Epithelial cell of esophagus (primary cell): Measurements from ENCODE around the gene SAMD5.
A peak's percentile ranks its signal among the peaks of the same experiment; 100 is the strongest.

Source experiments
- DNase-seq: peaks from one replicate; pipeline ENCODE4 v3.0.0; 2010; ENCODE audit warnings: low read depth
- H3K4me3 ChIP-seq: 2 replicates; pipeline ENCODE4 v1.5.1; 2011; ENCODE audit warnings: mild to moderate bottlenecking, low read length, control low read depth
- TF ChIP-seq, protein P1 (sequence below): IDR thresholded peaks from 2 replicates; pipeline ENCODE4 v1.5.1; 2011; ENCODE audit warnings: low read depth, mild to moderate bottlenecking, low read length, control low read depth, inconsistent platforms; ENCODE audit not compliant: insufficient read depth; ENCODE audit errors: missing control alignments

The SAMD5 gene

DNA sequence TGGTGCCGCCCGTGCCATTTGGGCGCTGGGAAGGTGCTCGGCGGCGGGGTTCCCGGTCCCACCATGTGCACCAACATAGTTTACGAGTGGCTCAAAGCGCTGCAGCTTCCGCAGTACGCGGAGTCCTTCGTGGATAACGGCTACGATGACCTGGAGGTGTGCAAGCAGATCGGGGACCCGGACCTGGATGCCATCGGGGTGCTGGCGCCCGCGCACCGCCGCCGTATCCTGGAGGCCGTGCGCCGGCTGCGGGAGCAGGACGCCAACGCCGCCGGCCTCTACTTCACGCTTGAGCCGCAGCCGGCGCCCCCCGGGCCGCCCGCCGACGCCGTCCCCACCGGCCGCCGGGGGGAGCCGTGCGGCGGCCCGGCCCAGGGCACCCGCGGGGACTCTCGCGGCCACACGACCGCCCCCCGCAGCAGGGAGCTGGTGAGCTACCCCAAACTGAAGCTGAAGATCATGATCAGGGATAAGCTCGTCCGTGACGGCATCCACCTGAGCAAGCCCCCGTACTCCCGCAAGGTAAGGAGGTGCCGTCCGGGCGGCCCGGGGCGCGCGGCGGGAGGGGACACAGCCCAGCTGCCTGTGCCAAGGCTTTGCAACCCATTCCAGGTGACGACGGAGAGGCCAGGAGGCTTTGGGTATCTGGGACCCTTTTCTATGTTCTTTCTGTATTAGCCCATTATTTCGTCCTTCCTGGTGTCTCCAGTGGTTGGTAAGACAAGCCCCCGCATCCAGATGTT, 547 bp downstream of the SAMD5 start:
- DNase-seq, result no peak
- TF ChIP-seq, protein P1, sequence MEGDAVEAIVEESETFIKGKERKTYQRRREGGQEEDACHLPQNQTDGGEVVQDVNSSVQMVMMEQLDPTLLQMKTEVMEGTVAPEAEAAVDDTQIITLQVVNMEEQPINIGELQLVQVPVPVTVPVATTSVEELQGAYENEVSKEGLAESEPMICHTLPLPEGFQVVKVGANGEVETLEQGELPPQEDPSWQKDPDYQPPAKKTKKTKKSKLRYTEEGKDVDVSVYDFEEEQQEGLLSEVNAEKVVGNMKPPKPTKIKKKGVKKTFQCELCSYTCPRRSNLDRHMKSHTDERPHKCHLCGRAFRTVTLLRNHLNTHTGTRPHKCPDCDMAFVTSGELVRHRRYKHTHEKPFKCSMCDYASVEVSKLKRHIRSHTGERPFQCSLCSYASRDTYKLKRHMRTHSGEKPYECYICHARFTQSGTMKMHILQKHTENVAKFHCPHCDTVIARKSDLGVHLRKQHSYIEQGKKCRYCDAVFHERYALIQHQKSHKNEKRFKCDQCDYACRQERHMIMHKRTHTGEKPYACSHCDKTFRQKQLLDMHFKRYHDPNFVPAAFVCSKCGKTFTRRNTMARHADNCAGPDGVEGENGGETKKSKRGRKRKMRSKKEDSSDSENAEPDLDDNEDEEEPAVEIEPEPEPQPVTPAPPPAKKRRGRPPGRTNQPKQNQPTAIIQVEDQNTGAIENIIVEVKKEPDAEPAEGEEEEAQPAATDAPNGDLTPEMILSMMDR, result no peak
- peak overlapping the region; percentile 40 for H3K4me3 ChIP-seq

GRCh38 chr6:147509891-147510290, 1.4 kb downstream of the SAMD5 start:
- no peak for DNase-seq
- TF ChIP-seq, protein P1, result no peak
- H3K4me3 ChIP-seq, result no peak overlapping the region

- TF ChIP-seq, protein P1, result no peak
- H3K4me3 ChIP-seq, result no peak overlapping the region
- DNase-seq, result peak; percentile 46
These were observed 2.6 kb downstream of the SAMD5 start for GRCh38 chr6:147510929-147511590.

GRCh38 chr6:147514831-147515230, 6.3 kb downstream of the SAMD5 start:
- no peak for DNase-seq
- no peak overlapping the region for H3K4me3 ChIP-seq
- TF ChIP-seq, protein P1, result no peak

- DNase-seq, result no peak
These were observed 6.8 kb downstream of the SAMD5 start for GRCh38 chr6:147515327-147515726.

DNA sequence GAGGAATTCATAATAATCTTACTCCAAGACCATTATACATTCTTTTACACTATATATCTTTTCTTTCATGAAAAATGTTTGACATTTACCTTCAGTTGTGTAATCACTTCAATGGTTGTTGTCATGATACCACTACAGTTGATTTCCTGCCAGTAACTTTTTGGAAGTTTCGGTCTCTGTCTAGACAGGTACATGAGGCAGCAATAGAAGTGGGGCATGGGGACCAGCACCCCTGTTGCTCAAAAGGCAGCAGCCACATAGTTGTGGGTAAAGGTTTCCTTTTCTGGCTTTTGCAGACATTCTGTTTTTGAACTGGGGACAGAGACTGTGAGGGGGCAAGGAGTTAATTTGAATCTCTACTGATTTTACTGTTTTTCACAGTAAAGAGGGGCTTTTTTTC, 14.1 kb downstream of the SAMD5 start:
- DNase-seq, result no peak
- no peak overlapping the region for H3K4me3 ChIP-seq
- TF ChIP-seq, protein P1, result no peak

More at GRCh38 chr6:147515327-147515726, 6.8 kb downstream of the SAMD5 start:
- H3K4me3 ChIP-seq, result no peak overlapping the region
- TF ChIP-seq, protein P1, result no peak

DNA sequence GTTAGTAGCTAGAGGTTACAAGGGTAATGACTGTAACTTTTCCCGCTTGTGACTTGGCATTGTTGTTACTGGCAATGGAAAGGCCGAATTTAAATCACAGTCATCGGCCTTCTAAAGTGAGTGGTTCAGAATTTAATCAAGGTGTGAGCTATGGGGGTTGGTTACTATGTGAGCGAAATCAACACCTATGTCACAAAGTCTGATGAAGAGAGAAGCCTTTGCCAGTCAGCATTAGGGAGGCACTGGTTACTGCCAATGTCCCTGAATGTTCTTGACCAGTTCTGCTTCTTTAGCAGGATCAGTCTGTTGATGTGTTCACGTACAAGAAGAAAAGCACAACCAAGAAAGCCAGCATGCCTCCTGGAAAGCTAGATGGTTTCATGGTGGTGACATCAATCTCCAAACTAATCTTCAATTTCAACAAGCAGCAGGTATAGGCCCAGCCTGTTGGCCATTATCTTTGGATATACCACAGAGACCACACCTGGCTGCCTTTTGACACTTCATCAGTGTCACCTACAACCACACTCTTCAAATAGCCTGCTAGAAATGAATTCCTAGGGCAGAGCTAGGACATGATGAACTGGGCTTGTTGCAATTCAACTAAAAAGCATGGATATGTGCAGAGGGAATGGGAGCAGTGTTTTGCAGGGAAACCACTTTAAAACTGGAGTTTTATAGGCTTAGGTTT, 17.2 kb downstream of the SAMD5 start:
- no peak for DNase-seq
- H3K4me3 ChIP-seq, result no peak overlapping the region
- TF ChIP-seq, protein P1, result no peak
